Neutrophil (primary cell): ENCODE results near the gene SENP5.

Source experiments
- H3K27ac ChIP-seq: fragments of 200-600 bp; sonication (generic); 2 replicates; pipeline ENCODE4 v1.5.1; 2016; ENCODE audit warnings: mild to moderate bottlenecking, moderate library complexity
- H3K27me3 ChIP-seq: fragments of 200-600 bp; sonication (generic); 2 replicates; pipeline ENCODE4 v1.6.0; 2016; ENCODE audit warnings: mild to moderate bottlenecking
- H3K36me3 ChIP-seq: fragments of 200-600 bp; sonication (generic); 2 replicates; pipeline ENCODE4 v1.5.1; 2017
- H3K4me1 ChIP-seq, 2 experiments: fragments of 200-600 bp in 1 of 2; sonication (generic) in 1 of 2; 1 replicate in 1 of 2; 2 replicates in 1 of 2; pipeline versions ENCODE4 v1.5.1 to v1.6.1; 2013 to 2016; ENCODE audit warnings: low read depth in 1 of 2, low read length in 1 of 2, mild to moderate bottlenecking in 1 of 2, moderate library complexity in 1 of 2; ENCODE audit not compliant: control insufficient read depth in 1 of 2, insufficient read depth in 1 of 2
- H3K4me3 ChIP-seq, 2 experiments: fragments of 200-600 bp in 1 of 2; sonication (generic) in 1 of 2; 1 replicate in 1 of 2; 2 replicates in 1 of 2; pipeline ENCODE4 v1.5.1; 2013 to 2016; ENCODE audit warnings: low read depth in 1 of 2, low read length in 1 of 2, mild to moderate bottlenecking in 1 of 2, moderate library complexity in 1 of 2
- H3K9me3 ChIP-seq: fragments of 200-600 bp; sonication (generic); 2 replicates; pipeline ENCODE4 v1.5.1; 2016
- CTCF ChIP-seq: fragments of 200-600 bp; sonication (generic); IDR thresholded peaks from 2 replicates; pipeline ENCODE4 v1.5.1; 2016; ENCODE audit warnings: antibody characterized with exemption

The SENP5 gene

GRCh38 chr3:196932600-196932999 lies 64.9 kb downstream of the SENP5 start:
- no peak for TF ChIP-seq CTCF
- H3K27me3 ChIP-seq = no peaks in the 10 kb centered on the region
- H3K36me3 ChIP-seq = peaks cover 83% of the 10 kb centered on the region
- H3K4me3 ChIP-seq = no peak overlapping the region
- H3K4me1 ChIP-seq = no peaks in the 10 kb centered on the region
- H3K27ac ChIP-seq = no peak overlapping the region
- H3K9me3 ChIP-seq = no peaks in the 10 kb centered on the region

GRCh38 chr3:196936288-196936687 lies 68.6 kb downstream of the SENP5 start:
- no peak overlapping the region for H3K4me3 ChIP-seq
- peaks cover 3 to 7% of the 10 kb centered on the region in 2 experiments for H3K4me1 ChIP-seq
- H3K27me3 ChIP-seq = no peaks in the 10 kb centered on the region
- H3K27ac ChIP-seq = no peak overlapping the region
- H3K36me3 ChIP-seq = peaks cover 62% of the 10 kb centered on the region
- no peaks in the 10 kb centered on the region for H3K9me3 ChIP-seq
- no peak for TF ChIP-seq CTCF

- Histone ChIP-seq H3K9me3 (no peaks in the 10 kb centered on the region), H3K36me3 (peaks cover 48% of the 10 kb centered on the region), H3K4me1 (peaks cover 16 to 21% of the 10 kb centered on the region in 2 experiments), H3K27me3 (no peaks in the 10 kb centered on the region), H3K4me3 (no peak overlapping the region), H3K27ac (no peak overlapping the region)
- no peak for TF ChIP-seq CTCF
Observed at GRCh38 chr3:196938124-196938523, 70.4 kb downstream of the SENP5 start.

- Histone ChIP-seq H3K27me3 (no peaks in the 10 kb centered on the region), H3K4me1 (peaks cover 20 to 26% of the 10 kb centered on the region in 2 experiments), H3K9me3 (no peaks in the 10 kb centered on the region), H3K27ac (no peak overlapping the region), H3K36me3 (peaks cover 44% of the 10 kb centered on the region), H3K4me3 (no peak overlapping the region)
- no peak for TF ChIP-seq CTCF
Observed at GRCh38 chr3:196938576-196938975, 70.9 kb downstream of the SENP5 start.

- no peaks in the 10 kb centered on the region for H3K27me3 ChIP-seq
- H3K9me3 ChIP-seq = no peaks in the 10 kb centered on the region
- H3K4me3 ChIP-seq = peak overlapping the region; percentile 89 to 97
- peak overlapping the region; percentile 86 for H3K27ac ChIP-seq
- H3K36me3 ChIP-seq = peaks cover 13% of the 10 kb centered on the region
- peaks cover 21 to 28% of the 10 kb centered on the region in 2 experiments for H3K4me1 ChIP-seq
- no peak for TF ChIP-seq CTCF
Observed at GRCh38 chr3:196941729-196942225, 74.1 kb downstream of the SENP5 start.
